WTC11 (cell line): Measurements from ENCODE around the gene ICAM1. TPM values are rescaled to one million over a fixed set of nuclear protein-coding genes. Genes with fewer than 3 reads are reported as not detected.

Source experiments
- ARID4B ChIP-seq: sonication (generic); formaldehyde crosslinking; IDR thresholded peaks from 2 replicates; pipeline ENCODE4 v1.8.0; 2023; ENCODE audit warnings: missing genetic modification reagents, mild to moderate bottlenecking, borderline replicate concordance
- ATF6 ChIP-seq: sonication (generic); formaldehyde crosslinking; IDR thresholded peaks from 2 replicates; pipeline ENCODE4 v1.8.1; 2023; ENCODE audit warnings: mild to moderate bottlenecking, missing genetic modification reagents
- FOXJ3 ChIP-seq: sonication (generic); formaldehyde crosslinking; IDR thresholded peaks from 2 replicates; pipeline ENCODE4 v1.9.0; 2021; ENCODE audit warnings: missing genetic modification reagents, mild to moderate bottlenecking, borderline replicate concordance
- JUN ChIP-seq: sonication (generic); formaldehyde crosslinking; IDR thresholded peaks from 2 replicates; pipeline ENCODE4 v1.8.0; 2023; ENCODE audit warnings: mild to moderate bottlenecking, missing genetic modification reagents
- NFYB ChIP-seq: sonication (generic); formaldehyde crosslinking; conservative IDR thresholded peaks from 2 replicates; pipeline ENCODE4 v1.8.0; 2022; ENCODE audit warnings: low read depth, missing genetic modification reagents
- PREB ChIP-seq: sonication (generic); formaldehyde crosslinking; IDR thresholded peaks from 2 replicates; pipeline ENCODE4 v1.8.1; 2022; ENCODE audit warnings: mild to moderate bottlenecking, missing genetic modification reagents, moderate library complexity, borderline replicate concordance
- TEAD1 ChIP-seq: sonication (generic); formaldehyde crosslinking; IDR thresholded peaks from 2 replicates; pipeline ENCODE4 v1.8.0; 2022; ENCODE audit warnings: mild to moderate bottlenecking, missing genetic modification reagents
- USF2 ChIP-seq: sonication (generic); formaldehyde crosslinking; IDR thresholded peaks from 2 replicates; pipeline ENCODE4 v1.8.1; 2023; ENCODE audit warnings: mild to moderate bottlenecking, missing genetic modification reagents, moderate library complexity
- ZNF138 ChIP-seq: sonication (generic); formaldehyde crosslinking; conservative IDR thresholded peaks from 2 replicates; pipeline ENCODE4 v1.8.1; 2022; ENCODE audit warnings: mild to moderate bottlenecking, moderate library complexity, missing genetic modification reagents
- ZNF219 ChIP-seq: sonication (generic); formaldehyde crosslinking; IDR thresholded peaks from 2 replicates; pipeline ENCODE4 v1.8.0; 2023; ENCODE audit warnings: missing genetic modification reagents, mild to moderate bottlenecking, borderline replicate concordance
- ZNF317 ChIP-seq: sonication (generic); formaldehyde crosslinking; IDR thresholded peaks from 2 replicates; pipeline ENCODE4 v1.8.1; 2023; ENCODE audit warnings: low read depth, mild to moderate bottlenecking, moderate library complexity, missing genetic modification reagents, borderline replicate concordance
- ZNF416 ChIP-seq: fragments of 250-450 bp; sonication (Bioruptor Pico); IDR thresholded peaks from 2 replicates; pipeline ENCODE4 v1.9.0; 2021; ENCODE audit warnings: mild to moderate bottlenecking, inconsistent platforms
- ZNF512 ChIP-seq: sonication (generic); formaldehyde crosslinking; IDR thresholded peaks from 2 replicates; pipeline ENCODE4 v1.8.1; 2022; ENCODE audit warnings: missing genetic modification reagents, borderline replicate concordance
- total RNA-seq: library from RNA; stranded (reverse); gene quantifications from 3 replicates; pipeline ENCODE4 v1.2.3, GENCODE V29; 2021
- TF ChIP-seq, protein P1 (sequence below): sonication (generic); formaldehyde crosslinking; IDR thresholded peaks from 2 replicates; pipeline ENCODE4 v1.8.0; 2022; ENCODE audit warnings: missing genetic modification reagents
- TF ChIP-seq, protein P2 (sequence below): sonication (generic); formaldehyde crosslinking; IDR thresholded peaks from 2 replicates; pipeline ENCODE4 v1.8.1; 2023; ENCODE audit warnings: mild to moderate bottlenecking, moderate library complexity, missing genetic modification reagents
- TF ChIP-seq, protein P3 (sequence below): sonication (generic); formaldehyde crosslinking; IDR thresholded peaks from 2 replicates; pipeline ENCODE4 v1.8.1; 2022; ENCODE audit warnings: low read depth, mild to moderate bottlenecking, moderate library complexity, missing genetic modification reagents, borderline replicate concordance
- TF ChIP-seq, protein P4 (sequence below): fragments of 250-450 bp; sonication (Bioruptor Pico); conservative IDR thresholded peaks from 2 replicates; pipeline ENCODE4 v1.9.0; 2021; ENCODE audit warnings: mild to moderate bottlenecking

The ICAM1 gene
- total RNA-seq, 1 experiment from 2014 or later, result 3.8 TPM

GRCh38 chr19:10332965-10333757 is 62.2 kb downstream of the ICAM1 start, which contains the start of gene RAVER1 (continued):
- TF ChIP-seq ZNF512 (CRISPR knock-in tag) (no peak), ARID4B (CRISPR knock-in tag) (peak; percentile 70), JUN (peak; percentile 74), ZNF219 (CRISPR knock-in tag) (peak; percentile 84), FOXJ3 (CRISPR knock-in tag) (no peak), ZNF317 (CRISPR knock-in tag) (no peak), TEAD1 (CRISPR knock-in tag) (peak; percentile 54; the same call in 1 of the 2 replicates), NFYB (peak; percentile 60), ZNF416 (CRISPR knock-in tag) (no peak), PREB (CRISPR knock-in tag) (no peak), USF2 (CRISPR knock-in tag) (0 out of 2 replicates have a peak, but pooled peaks have one; percentile 35), ATF6 (CRISPR knock-in tag) (no peak), ZNF138 (CRISPR knock-in tag) (no peak)
- TF ChIP-seq, protein P1, sequence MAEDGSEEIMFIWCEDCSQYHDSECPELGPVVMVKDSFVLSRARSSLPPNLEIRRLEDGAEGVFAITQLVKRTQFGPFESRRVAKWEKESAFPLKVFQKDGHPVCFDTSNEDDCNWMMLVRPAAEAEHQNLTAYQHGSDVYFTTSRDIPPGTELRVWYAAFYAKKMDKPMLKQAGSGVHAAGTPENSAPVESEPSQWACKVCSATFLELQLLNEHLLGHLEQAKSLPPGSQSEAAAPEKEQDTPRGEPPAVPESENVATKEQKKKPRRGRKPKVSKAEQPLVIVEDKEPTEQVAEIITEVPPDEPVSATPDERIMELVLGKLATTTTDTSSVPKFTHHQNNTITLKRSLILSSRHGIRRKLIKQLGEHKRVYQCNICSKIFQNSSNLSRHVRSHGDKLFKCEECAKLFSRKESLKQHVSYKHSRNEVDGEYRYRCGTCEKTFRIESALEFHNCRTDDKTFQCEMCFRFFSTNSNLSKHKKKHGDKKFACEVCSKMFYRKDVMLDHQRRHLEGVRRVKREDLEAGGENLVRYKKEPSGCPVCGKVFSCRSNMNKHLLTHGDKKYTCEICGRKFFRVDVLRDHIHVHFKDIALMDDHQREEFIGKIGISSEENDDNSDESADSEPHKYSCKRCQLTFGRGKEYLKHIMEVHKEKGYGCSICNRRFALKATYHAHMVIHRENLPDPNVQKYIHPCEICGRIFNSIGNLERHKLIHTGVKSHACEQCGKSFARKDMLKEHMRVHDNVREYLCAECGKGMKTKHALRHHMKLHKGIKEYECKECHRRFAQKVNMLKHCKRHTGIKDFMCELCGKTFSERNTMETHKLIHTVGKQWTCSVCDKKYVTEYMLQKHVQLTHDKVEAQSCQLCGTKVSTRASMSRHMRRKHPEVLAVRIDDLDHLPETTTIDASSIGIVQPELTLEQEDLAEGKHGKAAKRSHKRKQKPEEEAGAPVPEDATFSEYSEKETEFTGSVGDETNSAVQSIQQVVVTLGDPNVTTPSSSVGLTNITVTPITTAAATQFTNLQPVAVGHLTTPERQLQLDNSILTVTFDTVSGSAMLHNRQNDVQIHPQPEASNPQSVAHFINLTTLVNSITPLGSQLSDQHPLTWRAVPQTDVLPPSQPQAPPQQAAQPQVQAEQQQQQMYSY (CRISPR knock-in tag), result no peak; the same call in 1 of the 2 replicates
- TF ChIP-seq, protein P2, sequence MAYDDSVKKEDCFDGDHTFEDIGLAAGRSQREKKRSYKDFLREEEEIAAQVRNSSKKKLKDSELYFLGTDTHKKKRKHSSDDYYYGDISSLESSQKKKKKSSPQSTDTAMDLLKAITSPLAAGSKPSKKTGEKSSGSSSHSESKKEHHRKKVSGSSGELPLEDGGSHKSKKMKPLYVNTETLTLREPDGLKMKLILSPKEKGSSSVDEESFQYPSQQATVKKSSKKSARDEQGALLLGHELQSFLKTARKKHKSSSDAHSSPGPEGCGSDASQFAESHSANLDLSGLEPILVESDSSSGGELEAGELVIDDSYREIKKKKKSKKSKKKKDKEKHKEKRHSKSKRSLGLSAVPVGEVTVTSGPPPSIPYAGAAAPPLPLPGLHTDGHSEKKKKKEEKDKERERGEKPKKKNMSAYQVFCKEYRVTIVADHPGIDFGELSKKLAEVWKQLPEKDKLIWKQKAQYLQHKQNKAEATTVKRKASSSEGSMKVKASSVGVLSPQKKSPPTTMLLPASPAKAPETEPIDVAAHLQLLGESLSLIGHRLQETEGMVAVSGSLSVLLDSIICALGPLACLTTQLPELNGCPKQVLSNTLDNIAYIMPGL, result no peak
- TF ChIP-seq, protein P3, sequence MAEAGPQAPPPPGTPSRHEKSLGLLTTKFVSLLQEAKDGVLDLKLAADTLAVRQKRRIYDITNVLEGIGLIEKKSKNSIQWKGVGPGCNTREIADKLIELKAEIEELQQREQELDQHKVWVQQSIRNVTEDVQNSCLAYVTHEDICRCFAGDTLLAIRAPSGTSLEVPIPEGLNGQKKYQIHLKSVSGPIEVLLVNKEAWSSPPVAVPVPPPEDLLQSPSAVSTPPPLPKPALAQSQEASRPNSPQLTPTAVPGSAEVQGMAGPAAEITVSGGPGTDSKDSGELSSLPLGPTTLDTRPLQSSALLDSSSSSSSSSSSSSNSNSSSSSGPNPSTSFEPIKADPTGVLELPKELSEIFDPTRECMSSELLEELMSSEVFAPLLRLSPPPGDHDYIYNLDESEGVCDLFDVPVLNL (CRISPR knock-in tag), result no peak
- TF ChIP-seq, protein P4, sequence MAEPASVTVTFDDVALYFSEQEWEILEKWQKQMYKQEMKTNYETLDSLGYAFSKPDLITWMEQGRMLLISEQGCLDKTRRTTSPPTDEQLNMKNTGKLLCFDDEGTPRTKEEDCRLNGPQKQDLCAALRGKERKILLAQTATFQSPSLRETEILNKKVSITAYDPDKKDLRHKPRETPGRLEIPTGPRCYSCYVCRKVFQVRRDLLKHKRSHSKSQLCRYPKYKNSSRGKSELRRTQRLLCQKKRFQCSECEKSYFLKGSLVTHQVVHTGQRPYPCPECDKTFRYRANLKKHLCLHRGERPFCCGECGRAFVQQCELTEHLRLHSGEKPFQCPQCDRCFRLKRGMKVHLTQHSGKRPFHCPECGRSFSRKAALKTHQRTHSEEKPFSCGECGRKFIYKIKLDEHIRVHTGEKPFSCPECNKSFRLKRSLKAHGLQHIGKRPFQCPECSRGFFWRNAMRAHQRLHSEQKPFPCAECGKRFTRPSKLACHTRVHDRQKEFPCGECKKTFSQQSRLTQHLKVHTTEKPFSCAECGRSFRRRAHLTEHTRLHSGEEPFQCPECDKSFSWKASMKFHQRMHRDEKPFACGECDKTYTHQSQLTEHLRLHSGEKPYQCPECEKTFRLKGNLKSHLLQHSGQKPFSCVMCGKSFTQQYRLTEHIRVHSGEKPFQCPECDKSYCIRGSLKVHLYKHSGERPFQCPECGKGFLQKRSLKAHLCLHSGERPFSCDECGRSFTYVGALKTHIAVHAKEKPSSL, result no peak
